Measurements from ENCODE around the gene TNFAIP8L1. TPM values are rescaled to one million over a fixed set of nuclear protein-coding genes. Genes with fewer than 3 reads are reported as not detected.

The TNFAIP8L1 gene
- polyA plus RNA-seq, 1 donor (not counting 4 experiments of a cell fraction or from before 2014, with no cell fraction given): 4.7 TPM

DNA sequence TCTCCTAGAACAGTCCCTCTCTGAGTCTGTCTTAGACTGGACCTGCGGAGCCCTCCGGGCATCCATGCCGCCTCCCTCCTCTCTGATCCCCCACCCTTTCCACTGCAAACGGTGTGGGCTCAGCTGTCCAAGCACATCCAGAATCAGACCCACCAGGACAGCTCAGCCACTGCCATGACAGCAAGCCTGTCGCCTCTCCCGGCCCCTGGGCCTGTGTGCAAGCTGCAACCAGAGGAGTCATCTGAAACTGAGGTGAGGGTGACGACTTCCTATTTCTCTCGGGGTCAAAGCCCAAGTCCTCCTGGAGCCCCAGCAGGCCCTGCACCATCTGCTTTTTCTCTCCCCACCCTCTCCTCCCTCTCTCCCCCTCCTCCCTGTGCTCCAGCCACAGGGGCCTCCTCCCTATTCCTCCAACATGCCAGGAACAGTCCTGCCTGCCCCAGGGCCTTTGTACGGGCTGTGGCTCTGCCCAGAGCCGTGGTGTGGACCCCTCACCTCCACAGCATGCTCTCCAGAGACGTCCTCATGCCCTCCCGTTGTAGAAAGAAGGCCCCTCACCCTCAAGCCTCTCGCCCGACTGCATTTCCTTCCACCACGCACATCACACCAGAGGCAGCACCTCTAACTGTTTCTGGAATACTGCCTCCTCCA is 54.3 kb downstream of the TNFAIP8L1 start:
- H3K4me3 ChIP-seq (ENCODE audit: control insufficient read depth in 2 of 3, extremely low read depth in 1 of 3, insufficient read depth in 2 of 3, low read depth in 1 of 3, low read length in 3 of 3): peak overlapping the region in 1 of 3 experiments; percentile 3
- no peaks in the 10 kb centered on the region for H3K9me3 ChIP-seq (ENCODE audit: control insufficient read depth, low read depth, low read length)
- no peaks in the 10 kb centered on the region for H3K27me3 ChIP-seq (ENCODE audit: control insufficient read depth, extremely low read depth, insufficient read depth, low read length)
- peaks cover 48 to 58% of the 10 kb centered on the region in 2 experiments for H3K36me3 ChIP-seq (ENCODE audit: control insufficient read depth in 2 of 2, extremely low read depth in 1 of 2, insufficient read depth in 2 of 2, low read length in 2 of 2)
- H3K9ac ChIP-seq (ENCODE audit: control insufficient read depth, extremely low read depth, insufficient read depth, low read length): peak overlapping the region; percentile 63
- dilution Hi-C loops (cut with MboI; ENCODE audit: extremely low pct_ligation_motif_present, low sequenced_read_pairs): no loop called here
- no peaks in the 10 kb centered on the region for H3K9me1 ChIP-seq (ENCODE audit: control insufficient read depth, extremely low read depth, insufficient read depth, low read length)
- H3K79me2 ChIP-seq (ENCODE audit: control insufficient read depth, insufficient read depth, low read length): peaks cover 10% of the 10 kb centered on the region
- H3K4me1 ChIP-seq (ENCODE audit: control insufficient read depth, extremely low read depth, insufficient read depth, low read length): peaks cover 52% of the 10 kb centered on the region
- no peak overlapping the region for H2AFZ ChIP-seq (ENCODE audit: control insufficient read depth, low read length)
- no peaks in the 10 kb centered on the region for H4K20me1 ChIP-seq (ENCODE audit: control insufficient read depth, extremely low read depth, insufficient read depth, low read length)
- FAIRE-seq (no peak), DNase-seq (ENCODE audit: low read depth, low spot score) (no peak)
- H3K27ac ChIP-seq (ENCODE audit: control insufficient read depth, insufficient read depth, low read length): peak overlapping the region; percentile 86
- H3K4me2 ChIP-seq (ENCODE audit: control insufficient read depth, extremely low read depth, insufficient read depth, low read depth, low read length): peak overlapping the region; percentile 33
- TF ChIP-seq, protein P1, sequence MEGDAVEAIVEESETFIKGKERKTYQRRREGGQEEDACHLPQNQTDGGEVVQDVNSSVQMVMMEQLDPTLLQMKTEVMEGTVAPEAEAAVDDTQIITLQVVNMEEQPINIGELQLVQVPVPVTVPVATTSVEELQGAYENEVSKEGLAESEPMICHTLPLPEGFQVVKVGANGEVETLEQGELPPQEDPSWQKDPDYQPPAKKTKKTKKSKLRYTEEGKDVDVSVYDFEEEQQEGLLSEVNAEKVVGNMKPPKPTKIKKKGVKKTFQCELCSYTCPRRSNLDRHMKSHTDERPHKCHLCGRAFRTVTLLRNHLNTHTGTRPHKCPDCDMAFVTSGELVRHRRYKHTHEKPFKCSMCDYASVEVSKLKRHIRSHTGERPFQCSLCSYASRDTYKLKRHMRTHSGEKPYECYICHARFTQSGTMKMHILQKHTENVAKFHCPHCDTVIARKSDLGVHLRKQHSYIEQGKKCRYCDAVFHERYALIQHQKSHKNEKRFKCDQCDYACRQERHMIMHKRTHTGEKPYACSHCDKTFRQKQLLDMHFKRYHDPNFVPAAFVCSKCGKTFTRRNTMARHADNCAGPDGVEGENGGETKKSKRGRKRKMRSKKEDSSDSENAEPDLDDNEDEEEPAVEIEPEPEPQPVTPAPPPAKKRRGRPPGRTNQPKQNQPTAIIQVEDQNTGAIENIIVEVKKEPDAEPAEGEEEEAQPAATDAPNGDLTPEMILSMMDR (optimal IDR thresholded peaks at IDR 0.05 in 1 of 3, IDR thresholded peaks at IDR 0.05 in 1 of 3, conservative IDR thresholded peaks at IDR 0.05 in 1 of 3; ENCODE audit: extremely low read depth in 1 of 3, insufficient read depth in 2 of 3, low read length in 3 of 3): no peak
- no peak for TF ChIP-seq EZH2 (IDR thresholded peaks at IDR 0.05; ENCODE audit: low read length)

DNA sequence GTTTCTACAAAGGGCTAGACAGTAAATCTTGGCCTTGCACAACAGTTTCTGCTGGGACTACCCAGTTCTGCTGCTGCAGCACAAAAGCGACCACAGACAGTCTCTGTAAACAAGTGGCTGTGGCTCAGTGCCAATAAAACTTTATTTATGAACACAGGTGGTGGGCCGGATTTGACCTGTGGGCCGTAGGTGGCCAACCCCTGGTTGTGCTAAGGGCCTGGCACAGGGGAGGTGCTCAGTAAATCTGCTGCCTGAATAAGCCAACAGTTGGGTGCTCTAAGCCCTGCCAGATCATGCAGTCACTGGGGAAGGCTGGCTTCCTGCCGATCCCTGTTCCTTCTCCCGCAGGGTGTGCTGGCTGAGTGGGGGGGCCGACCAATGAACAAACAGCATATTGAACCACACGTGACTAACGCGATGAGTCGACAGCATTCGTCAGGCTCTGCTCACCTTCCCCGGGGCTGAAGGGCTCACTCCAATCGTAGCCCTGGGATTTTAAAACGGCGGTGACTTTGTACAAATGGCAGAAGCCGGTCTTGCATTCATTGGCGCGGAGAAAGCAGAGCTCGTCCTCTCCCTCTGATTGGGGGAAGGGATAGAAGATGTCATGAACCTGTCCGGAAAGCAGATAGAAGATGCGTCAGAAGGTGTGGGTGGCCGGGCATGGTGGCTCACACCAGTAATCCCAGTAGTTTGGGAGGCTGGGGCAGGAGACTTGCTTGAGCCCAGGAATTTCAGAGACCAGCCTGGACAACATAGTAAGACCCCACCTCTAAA is 55.1 kb downstream of the TNFAIP8L1 start:
- peak overlapping the region; percentile 33 for H3K4me2 ChIP-seq (ENCODE audit: control insufficient read depth, extremely low read depth, insufficient read depth, low read depth, low read length)
- H4K20me1 ChIP-seq (ENCODE audit: control insufficient read depth, extremely low read depth, insufficient read depth, low read length): no peaks in the 10 kb centered on the region
- dilution Hi-C loops (cut with MboI; ENCODE audit: extremely low pct_ligation_motif_present, low sequenced_read_pairs): no loop called here
- peaks cover 52% of the 10 kb centered on the region for H3K4me1 ChIP-seq (ENCODE audit: control insufficient read depth, extremely low read depth, insufficient read depth, low read length)
- peaks cover 47 to 57% of the 10 kb centered on the region in 2 experiments for H3K36me3 ChIP-seq (ENCODE audit: control insufficient read depth in 2 of 2, extremely low read depth in 1 of 2, insufficient read depth in 2 of 2, low read length in 2 of 2)
- peak overlapping the region in 1 of 3 experiments; percentile 3 for H3K4me3 ChIP-seq (ENCODE audit: control insufficient read depth in 2 of 3, extremely low read depth in 1 of 3, insufficient read depth in 2 of 3, low read depth in 1 of 3, low read length in 3 of 3)
- peak; percentile 99 for DNase-seq (ENCODE audit: low read depth, low spot score)
- peak; percentile 100 for FAIRE-seq
- H3K9me1 ChIP-seq (ENCODE audit: control insufficient read depth, extremely low read depth, insufficient read depth, low read length): no peaks in the 10 kb centered on the region
- H3K9me3 ChIP-seq (ENCODE audit: control insufficient read depth, low read depth, low read length): no peaks in the 10 kb centered on the region
- peak overlapping the region; percentile 86 for H3K27ac ChIP-seq (ENCODE audit: control insufficient read depth, insufficient read depth, low read length)
- H3K9ac ChIP-seq (ENCODE audit: control insufficient read depth, extremely low read depth, insufficient read depth, low read length): peak overlapping the region; percentile 63
- no peaks in the 10 kb centered on the region for H3K27me3 ChIP-seq (ENCODE audit: control insufficient read depth, extremely low read depth, insufficient read depth, low read length)
- TF ChIP-seq, protein P1 (optimal IDR thresholded peaks at IDR 0.05 in 1 of 3, IDR thresholded peaks at IDR 0.05 in 1 of 3, conservative IDR thresholded peaks at IDR 0.05 in 1 of 3; ENCODE audit: extremely low read depth in 1 of 3, insufficient read depth in 2 of 3, low read length in 3 of 3): no peak
- TF ChIP-seq EZH2 (IDR thresholded peaks at IDR 0.05; ENCODE audit: low read length): no peak
- H3K79me2 ChIP-seq (ENCODE audit: control insufficient read depth, insufficient read depth, low read length): peaks cover 10% of the 10 kb centered on the region
- no peak overlapping the region for H2AFZ ChIP-seq (ENCODE audit: control insufficient read depth, low read length)

All from keratinocyte (primary cell).